Loucy (cell line): ENCODE measurements around the gene MORC4.

ENCODE experiments used
- H2AFZ ChIP-seq: fragments of 200-600 bp; sonication (generic); 2 replicates; pipeline ENCODE4 v1.6.0; 2016; ENCODE audit warnings: antibody characterized with exemption, mild to moderate bottlenecking, low read length, moderate library complexity
- H3F3A ChIP-seq: fragments of 200-600 bp; 2 replicates; pipeline ENCODE4 v1.6.0; 2016; ENCODE audit warnings: antibody characterized with exemption, low read depth, mild to moderate bottlenecking
- H3K27me3 ChIP-seq: fragments of 200-600 bp; sonication (generic); 2 replicates; pipeline ENCODE4 v1.6.1; 2014; ENCODE audit warnings: low read length, mild to moderate bottlenecking; ENCODE audit not compliant: insufficient read depth, poor library complexity, severe bottlenecking
- H3K36me3 ChIP-seq: fragments of 200-600 bp; sonication (generic); 2 replicates; pipeline ENCODE4 v1.6.1; 2016; ENCODE audit warnings: low read length; ENCODE audit not compliant: insufficient read depth
- H3K4me1 ChIP-seq: fragments of 200-600 bp; sonication (generic); 2 replicates; pipeline ENCODE4 v1.5.1; 2014; ENCODE audit warnings: low read length, mild to moderate bottlenecking; ENCODE audit not compliant: insufficient read depth, poor library complexity, severe bottlenecking
- H3K4me2 ChIP-seq: fragments of 200-600 bp; sonication (generic); 2 replicates; pipeline ENCODE4 v1.6.0; 2014; ENCODE audit warnings: antibody characterized with exemption, low read length, low read depth, mild to moderate bottlenecking; ENCODE audit not compliant: poor library complexity, severe bottlenecking
- H3K4me3 ChIP-seq: fragments of 200-600 bp; sonication (generic); 2 replicates; pipeline ENCODE4 v1.5.1; 2014; ENCODE audit warnings: low read length, mild to moderate bottlenecking, mixed read lengths; ENCODE audit not compliant: poor library complexity, severe bottlenecking
- H3K79me2 ChIP-seq: fragments of 200-600 bp; sonication (generic); 2 replicates; pipeline ENCODE4 v1.6.1; 2014; ENCODE audit warnings: low read length; ENCODE audit not compliant: insufficient read depth
- H3K9ac ChIP-seq: fragments of 200-600 bp; sonication (generic); 2 replicates; pipeline ENCODE4 v1.6.0; 2014; ENCODE audit warnings: mild to moderate bottlenecking, low read depth, low read length, moderate library complexity; ENCODE audit not compliant: poor library complexity, severe bottlenecking
- H3K9me2 ChIP-seq: fragments of 200-600 bp; sonication (generic); replicated peaks from 2 replicates; pipeline ENCODE4 v1.6.1; 2016; ENCODE audit warnings: low read depth, low read length, mixed read lengths
- H3K9me3 ChIP-seq: fragments of 200-600 bp; sonication (generic); 2 replicates; pipeline ENCODE4 v1.6.1; 2014; ENCODE audit warnings: mild to moderate bottlenecking, antibody characterized with exemption, low read length, low read depth; ENCODE audit not compliant: insufficient read depth
- H4K20me1 ChIP-seq: fragments of 200-600 bp; sonication (generic); 2 replicates; pipeline ENCODE4 v1.6.0; 2014; ENCODE audit warnings: antibody characterized with exemption, low read length, mild to moderate bottlenecking; ENCODE audit not compliant: insufficient read depth, poor library complexity, severe bottlenecking
- EZH2phosphoT487 ChIP-seq: fragments of 200-600 bp; IDR thresholded peaks from 2 replicates; pipeline ENCODE4 v1.6.1; 2018; ENCODE audit warnings: antibody characterized with exemption, mild to moderate bottlenecking, moderate library complexity, borderline replicate concordance
- TF ChIP-seq, protein P1 (sequence below): fragments of 200-600 bp; sonication (generic); conservative IDR thresholded peaks from 2 replicates; pipeline ENCODE4 v1.5.1; 2014; ENCODE audit warnings: mild to moderate bottlenecking, antibody characterized with exemption, low read length

Gene MORC4

DNA sequence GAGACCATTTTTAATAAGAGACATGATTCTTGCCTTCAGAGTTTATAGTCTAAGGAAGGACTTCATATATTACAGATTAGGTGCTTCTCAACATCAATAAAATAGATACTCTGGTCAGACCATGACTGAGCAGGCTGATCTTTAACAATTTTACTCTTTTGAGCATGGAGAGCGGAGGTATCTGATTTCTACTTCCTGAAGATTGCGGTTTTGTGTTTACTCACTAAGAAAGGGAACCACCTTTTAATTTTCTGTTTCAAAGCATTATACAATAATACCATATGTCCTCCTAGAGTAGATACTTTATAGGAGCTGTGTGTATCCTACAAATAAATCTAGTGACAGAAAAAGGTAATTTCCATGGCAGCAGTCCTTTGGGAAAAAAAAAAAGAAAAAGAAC, 12.5 kb downstream of the MORC4 start:
- Histone ChIP-seq H3K4me1 (no peaks in the 10 kb centered on the region), H3K36me3 (no peaks in the 10 kb centered on the region), H3K27me3 (no peaks in the 10 kb centered on the region), H3K9me3 (no peaks in the 10 kb centered on the region), H3K79me2 (no peaks in the 10 kb centered on the region), H4K20me1 (no peaks in the 10 kb centered on the region), H3K9ac (no peak overlapping the region), H3K9me2 (no peaks in the 10 kb centered on the region), H3K4me2 (no peak overlapping the region), H3F3A (no peaks in the 10 kb centered on the region), H3K4me3 (no peak overlapping the region), H2AFZ (no peak overlapping the region)
- TF ChIP-seq, protein P1, sequence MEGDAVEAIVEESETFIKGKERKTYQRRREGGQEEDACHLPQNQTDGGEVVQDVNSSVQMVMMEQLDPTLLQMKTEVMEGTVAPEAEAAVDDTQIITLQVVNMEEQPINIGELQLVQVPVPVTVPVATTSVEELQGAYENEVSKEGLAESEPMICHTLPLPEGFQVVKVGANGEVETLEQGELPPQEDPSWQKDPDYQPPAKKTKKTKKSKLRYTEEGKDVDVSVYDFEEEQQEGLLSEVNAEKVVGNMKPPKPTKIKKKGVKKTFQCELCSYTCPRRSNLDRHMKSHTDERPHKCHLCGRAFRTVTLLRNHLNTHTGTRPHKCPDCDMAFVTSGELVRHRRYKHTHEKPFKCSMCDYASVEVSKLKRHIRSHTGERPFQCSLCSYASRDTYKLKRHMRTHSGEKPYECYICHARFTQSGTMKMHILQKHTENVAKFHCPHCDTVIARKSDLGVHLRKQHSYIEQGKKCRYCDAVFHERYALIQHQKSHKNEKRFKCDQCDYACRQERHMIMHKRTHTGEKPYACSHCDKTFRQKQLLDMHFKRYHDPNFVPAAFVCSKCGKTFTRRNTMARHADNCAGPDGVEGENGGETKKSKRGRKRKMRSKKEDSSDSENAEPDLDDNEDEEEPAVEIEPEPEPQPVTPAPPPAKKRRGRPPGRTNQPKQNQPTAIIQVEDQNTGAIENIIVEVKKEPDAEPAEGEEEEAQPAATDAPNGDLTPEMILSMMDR, result no peak
- TF ChIP-seq EZH2phosphoT487, result no peak

DNA sequence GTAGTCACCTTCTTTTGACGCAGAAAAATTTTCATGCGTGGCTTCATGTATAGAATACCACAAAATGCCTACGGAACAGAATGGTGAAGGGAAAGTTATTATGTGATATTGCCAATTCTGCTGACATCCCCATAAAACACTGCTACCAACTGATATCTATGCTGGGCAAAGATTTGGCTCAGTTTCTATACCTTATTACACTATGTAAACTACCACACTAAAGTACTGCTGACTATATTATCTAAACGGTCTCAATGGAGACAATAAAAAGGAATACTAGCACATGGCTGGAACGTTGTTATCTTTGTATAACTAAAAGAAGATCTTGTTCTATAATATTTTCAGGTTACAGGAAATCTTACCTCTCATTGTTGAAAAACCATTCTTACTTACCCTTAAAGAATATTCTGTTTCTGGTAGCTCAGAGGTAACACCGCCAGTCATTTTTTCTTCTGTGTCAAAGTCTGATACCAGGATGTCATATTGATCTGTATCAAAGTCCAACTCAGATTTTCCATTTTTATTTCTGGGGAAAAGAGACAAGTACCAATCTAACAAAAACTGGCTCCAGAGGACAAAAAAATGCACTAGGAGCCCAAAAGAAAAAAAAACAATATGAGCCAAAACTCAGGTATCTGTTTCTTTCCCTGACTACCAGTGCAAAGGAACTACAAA, 18.9 kb downstream of the MORC4 start:
- Histone ChIP-seq H3K4me2 (no peak overlapping the region), H3K9ac (no peak overlapping the region), H3K9me2 (no peaks in the 10 kb centered on the region), H3F3A (no peaks in the 10 kb centered on the region), H3K36me3 (no peaks in the 10 kb centered on the region), H3K4me1 (no peaks in the 10 kb centered on the region), H2AFZ (no peak overlapping the region), H3K27me3 (no peaks in the 10 kb centered on the region), H3K79me2 (no peaks in the 10 kb centered on the region), H3K9me3 (no peaks in the 10 kb centered on the region), H4K20me1 (no peaks in the 10 kb centered on the region), H3K4me3 (no peak overlapping the region)
- no peak for TF ChIP-seq EZH2phosphoT487
- TF ChIP-seq, protein P1, result no peak

DNA sequence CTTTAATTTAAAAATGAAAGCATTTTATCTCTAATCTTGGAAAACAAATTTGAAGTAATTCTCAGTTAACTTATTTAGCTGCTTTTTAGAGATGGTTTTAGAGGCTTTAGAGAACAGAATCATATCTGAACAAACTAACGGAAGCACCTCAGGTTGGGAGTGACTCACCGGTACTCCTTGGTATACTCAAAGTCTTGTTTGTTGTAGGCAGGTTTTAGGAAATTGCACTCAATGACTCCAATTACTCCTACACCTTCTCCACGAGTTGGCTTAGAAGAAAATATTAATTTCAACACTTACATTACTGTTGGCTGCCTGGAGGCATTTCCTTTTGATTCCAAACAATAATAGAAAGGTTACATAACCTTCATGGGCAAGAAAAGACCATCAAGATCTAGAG, 23.6 kb downstream of the MORC4 start:
- no peaks in the 10 kb centered on the region for H3K4me1 ChIP-seq
- no peaks in the 10 kb centered on the region for H3K36me3 ChIP-seq
- no peak overlapping the region for H3K9ac ChIP-seq
- no peaks in the 10 kb centered on the region for H4K20me1 ChIP-seq
- H3K9me3 ChIP-seq, result no peaks in the 10 kb centered on the region
- no peak for TF ChIP-seq EZH2phosphoT487
- TF ChIP-seq, protein P1, result no peak
- no peak overlapping the region for H3K4me3 ChIP-seq
- no peaks in the 10 kb centered on the region for H3K9me2 ChIP-seq
- H2AFZ ChIP-seq, result no peak overlapping the region
- no peak overlapping the region for H3K4me2 ChIP-seq
- no peaks in the 10 kb centered on the region for H3F3A ChIP-seq
- H3K27me3 ChIP-seq, result no peaks in the 10 kb centered on the region
- H3K79me2 ChIP-seq, result no peaks in the 10 kb centered on the region
